ENCODE measurements around the gene TPST2.

- TF ChIP-seq POLR2A (IDR thresholded peaks at IDR 0.05; ENCODE audit: low read length) = no peak
- TF ChIP-seq GATA1 (IDR thresholded peaks at IDR 0.05; ENCODE audit: low read depth, low read length) = no peak
Observed at GRCh38 chr22:26581633-26582168, 8.2 kb downstream of the TPST2 start.
